ENCODE measurements around the gene CTNNBL1.

DNA sequence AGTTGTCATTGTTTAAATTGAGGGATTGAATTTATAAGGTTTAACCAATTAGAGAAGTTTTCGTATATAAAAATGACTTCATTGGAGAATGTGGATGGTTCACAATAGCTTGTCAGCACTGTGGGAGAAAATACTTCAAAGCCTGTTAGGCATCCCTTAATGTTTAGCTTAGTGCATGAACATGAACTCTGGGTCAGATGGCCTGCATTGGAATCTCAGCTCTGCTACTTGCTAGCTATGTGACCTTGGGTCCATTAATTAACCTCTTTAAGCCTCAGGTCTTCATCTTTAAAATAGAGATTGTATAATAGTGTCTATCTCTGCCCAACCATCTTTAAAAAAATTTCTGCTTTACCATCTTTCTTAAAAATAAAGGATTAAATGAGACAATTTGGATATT lies 11.1 kb downstream of the CTNNBL1 start:
- TF ChIP-seq, protein P1, sequence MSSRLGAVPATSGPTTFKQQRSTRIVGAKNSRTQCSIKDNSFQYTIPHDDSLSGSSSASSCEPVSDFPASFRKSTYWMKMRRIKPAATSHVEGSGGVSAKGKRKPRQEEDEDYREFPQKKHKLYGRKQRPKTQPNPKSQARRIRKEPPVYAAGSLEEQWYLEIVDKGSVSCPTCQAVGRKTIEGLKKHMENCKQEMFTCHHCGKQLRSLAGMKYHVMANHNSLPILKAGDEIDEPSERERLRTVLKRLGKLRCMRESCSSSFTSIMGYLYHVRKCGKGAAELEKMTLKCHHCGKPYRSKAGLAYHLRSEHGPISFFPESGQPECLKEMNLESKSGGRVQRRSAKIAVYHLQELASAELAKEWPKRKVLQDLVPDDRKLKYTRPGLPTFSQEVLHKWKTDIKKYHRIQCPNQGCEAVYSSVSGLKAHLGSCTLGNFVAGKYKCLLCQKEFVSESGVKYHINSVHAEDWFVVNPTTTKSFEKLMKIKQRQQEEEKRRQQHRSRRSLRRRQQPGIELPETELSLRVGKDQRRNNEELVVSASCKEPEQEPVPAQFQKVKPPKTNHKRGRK (CRISPR knock-in tag; IDR thresholded peaks at IDR 0.05; ENCODE audit: borderline replicate concordance), result no peak
- TF ChIP-seq, protein P2, sequence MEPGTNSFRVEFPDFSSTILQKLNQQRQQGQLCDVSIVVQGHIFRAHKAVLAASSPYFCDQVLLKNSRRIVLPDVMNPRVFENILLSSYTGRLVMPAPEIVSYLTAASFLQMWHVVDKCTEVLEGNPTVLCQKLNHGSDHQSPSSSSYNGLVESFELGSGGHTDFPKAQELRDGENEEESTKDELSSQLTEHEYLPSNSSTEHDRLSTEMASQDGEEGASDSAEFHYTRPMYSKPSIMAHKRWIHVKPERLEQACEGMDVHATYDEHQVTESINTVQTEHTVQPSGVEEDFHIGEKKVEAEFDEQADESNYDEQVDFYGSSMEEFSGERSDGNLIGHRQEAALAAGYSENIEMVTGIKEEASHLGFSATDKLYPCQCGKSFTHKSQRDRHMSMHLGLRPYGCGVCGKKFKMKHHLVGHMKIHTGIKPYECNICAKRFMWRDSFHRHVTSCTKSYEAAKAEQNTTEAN (CRISPR knock-in tag; IDR thresholded peaks at IDR 0.05), result no peak
- no peak for TF ChIP-seq JUN (CRISPR knock-in tag; IDR thresholded peaks at IDR 0.05)
- TF ChIP-seq ZBTB21 (CRISPR knock-in tag; IDR thresholded peaks at IDR 0.05; ENCODE audit: borderline replicate concordance), result no peak
- TF ChIP-seq, protein P3, sequence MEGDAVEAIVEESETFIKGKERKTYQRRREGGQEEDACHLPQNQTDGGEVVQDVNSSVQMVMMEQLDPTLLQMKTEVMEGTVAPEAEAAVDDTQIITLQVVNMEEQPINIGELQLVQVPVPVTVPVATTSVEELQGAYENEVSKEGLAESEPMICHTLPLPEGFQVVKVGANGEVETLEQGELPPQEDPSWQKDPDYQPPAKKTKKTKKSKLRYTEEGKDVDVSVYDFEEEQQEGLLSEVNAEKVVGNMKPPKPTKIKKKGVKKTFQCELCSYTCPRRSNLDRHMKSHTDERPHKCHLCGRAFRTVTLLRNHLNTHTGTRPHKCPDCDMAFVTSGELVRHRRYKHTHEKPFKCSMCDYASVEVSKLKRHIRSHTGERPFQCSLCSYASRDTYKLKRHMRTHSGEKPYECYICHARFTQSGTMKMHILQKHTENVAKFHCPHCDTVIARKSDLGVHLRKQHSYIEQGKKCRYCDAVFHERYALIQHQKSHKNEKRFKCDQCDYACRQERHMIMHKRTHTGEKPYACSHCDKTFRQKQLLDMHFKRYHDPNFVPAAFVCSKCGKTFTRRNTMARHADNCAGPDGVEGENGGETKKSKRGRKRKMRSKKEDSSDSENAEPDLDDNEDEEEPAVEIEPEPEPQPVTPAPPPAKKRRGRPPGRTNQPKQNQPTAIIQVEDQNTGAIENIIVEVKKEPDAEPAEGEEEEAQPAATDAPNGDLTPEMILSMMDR (IDR thresholded peaks at IDR 0.05), result no peak
- TF ChIP-seq FOXJ3 (CRISPR knock-in tag; IDR thresholded peaks at IDR 0.05; ENCODE audit: borderline replicate concordance), result no peak
- no peak for TF ChIP-seq CREB1 (CRISPR knock-in tag; IDR thresholded peaks at IDR 0.05)
- TF ChIP-seq, protein P4, sequence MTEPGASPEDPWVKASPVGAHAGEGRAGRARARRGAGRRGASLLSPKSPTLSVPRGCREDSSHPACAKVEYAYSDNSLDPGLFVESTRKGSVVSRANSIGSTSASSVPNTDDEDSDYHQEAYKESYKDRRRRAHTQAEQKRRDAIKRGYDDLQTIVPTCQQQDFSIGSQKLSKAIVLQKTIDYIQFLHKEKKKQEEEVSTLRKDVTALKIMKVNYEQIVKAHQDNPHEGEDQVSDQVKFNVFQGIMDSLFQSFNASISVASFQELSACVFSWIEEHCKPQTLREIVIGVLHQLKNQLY (CRISPR knock-in tag; IDR thresholded peaks at IDR 0.05), result no peak
